Measurements from ENCODE around the gene KLC3. TPM values are rescaled to one million over a fixed set of nuclear protein-coding genes. Genes with fewer than 3 reads are reported as not detected.
A peak's percentile ranks its signal among the peaks of the same experiment; 100 is the strongest.

The KLC3 gene
- total and polyA plus RNA-seq, 2 of the 8 experiments (the other 6 are each of a cell fraction or from before 2014, with no cell fraction given) = 1.3 to 2.8 TPM

GRCh38 chr19:45315304-45315703, 25.2 kb upstream of the KLC3 start:
- Histone ChIP-seq H2BK12ac (ENCODE audit: low read depth, low read length) (peak overlapping the region; percentile 17; the same call in 1 of the 2 replicates), H3K27ac (ENCODE audit: low read depth, low read length) (no peak overlapping the region), H3K4me3 (ENCODE audit: extremely low read depth in 1 of 4, insufficient read depth in 2 of 4, low read depth in 3 of 4, low read length in 4 of 4) (no peak overlapping the region), H2BK5ac (ENCODE audit: low read depth, low read length) (no peak overlapping the region), H3K4ac (replicated peaks; ENCODE audit: insufficient read length, low read depth, low read length) (no peak overlapping the region), H3K9ac (replicated peaks in 1 of 4; ENCODE audit: extremely low read depth in 1 of 4, low read depth in 3 of 4, low read length in 3 of 4) (no peak overlapping the region), H3K4me2 (ENCODE audit: insufficient read depth in 1 of 2, low read depth in 2 of 2, low read length in 2 of 2) (no peak overlapping the region), H3K9me3 (ENCODE audit: insufficient read depth in 2 of 2, low read depth in 1 of 2, low read length in 1 of 2) (no peaks in the 10 kb centered on the region), H4K91ac (replicated peaks; ENCODE audit: insufficient read length, low read length) (no peak overlapping the region), H3K23ac (ENCODE audit: insufficient read length) (no peak overlapping the region), H3K36me3 (ENCODE audit: control insufficient read depth in 2 of 4, insufficient read depth in 4 of 4, low read length in 3 of 4) (no peaks in the 10 kb centered on the region), H4K5ac (ENCODE audit: insufficient read length, low read depth, low read length) (no peak overlapping the region), H3K23me2 (ENCODE audit: low read depth, low read length) (peaks cover 3% of the 10 kb centered on the region; the same call in 1 of the 2 replicates), H2AK5ac (ENCODE audit: low read depth, low read length) (no peak overlapping the region), H3K27me3 (replicated peaks in 1 of 4; ENCODE audit: control insufficient read depth in 3 of 4, extremely low read depth in 1 of 4, insufficient read depth in 3 of 4, low read length in 3 of 4) (peaks cover 0 to 19% (median 4%) of the 10 kb centered on the region in 4 experiments; a peak in 5 of 7 replicates), H3K56ac (replicated peaks; ENCODE audit: insufficient read length, low read depth, low read length) (no peak overlapping the region), H3K18ac (ENCODE audit: extremely low read depth, low read length) (no peak overlapping the region), H3K79me1 (ENCODE audit: low read depth, low read length) (no peaks in the 10 kb centered on the region), H2BK20ac (ENCODE audit: low read length) (no peak overlapping the region), H4K8ac (ENCODE audit: extremely low read depth, insufficient read depth, low read length) (no peak overlapping the region), H3K79me2 (ENCODE audit: control insufficient read depth in 1 of 2, insufficient read depth in 2 of 2, low read length in 2 of 2) (no peaks in the 10 kb centered on the region), H4K20me1 (replicated peaks in 1 of 2; ENCODE audit: control insufficient read depth in 1 of 2, insufficient read depth in 2 of 2, low read length in 2 of 2) (no peaks in the 10 kb centered on the region), H2AFZ (ENCODE audit: low read length) (no peak overlapping the region), H3K14ac (ENCODE audit: insufficient read length) (no peak overlapping the region), H2BK120ac (replicated peaks; ENCODE audit: low read depth, low read length) (no peak overlapping the region), H3K4me1 (replicated peaks in 1 of 4; ENCODE audit: control insufficient read depth in 3 of 4, insufficient read depth in 4 of 4, low read length in 3 of 4) (no peaks in the 10 kb centered on the region), H2BK15ac (ENCODE audit: low read length) (no peak overlapping the region)
- CTCF ChIA-PET (ENCODE audit: partially characterized antibody) = interaction anchor here (0.9 to 1.1 kb wide), 2 partner anchors 87 to 115 kb away, joined by 3 read pairs; no protein-coding TSS in a partner anchor
- POLR2A ChIA-PET (ENCODE audit: partially characterized antibody) = no interaction called here
- DNase-seq (ENCODE audit: low read depth in 1 of 2, low spot score in 2 of 2) (no peak), FAIRE-seq (no peak)
- TF ChIP-seq SAP30 (IDR thresholded peaks at IDR 0.05; ENCODE audit: insufficient read depth, insufficient replicate concordance, low read length) = no peak
- TF ChIP-seq RFX5 (IDR thresholded peaks at IDR 0.05; ENCODE audit: borderline replicate concordance, low read depth, low read length) = no peak
- WGBS, 2 experiments (ENCODE audit: extremely low coverage in 1 of 2, insufficient coverage in 1 of 2, insufficient read length in 1 of 2, insufficient replicate concordance in 2 of 2, low coverage in 1 of 2, low lambda C conversion rate in 2 of 2, missing lambda C conversion rate in 1 of 2) = 80% methylated on average over 21 of the region's 21 CpGs; no CpG with 5 or more reads in 1 of the 2 experiments

Measured in H1 (cell line).